ENCODE measurements around the gene WASL. TPM values are rescaled to one million over a fixed set of nuclear protein-coding genes. Genes with fewer than 3 reads are reported as not detected.

Gene WASL
- polyA plus RNA-seq, 3 donors, result 1.6 to 3.9 (median 2.1) TPM

- H3K9ac ChIP-seq (ENCODE audit: insufficient read depth, low read length, poor library complexity, severe bottlenecking), result no peak overlapping the region
- no peaks in the 10 kb centered on the region for H3K9me3 ChIP-seq (replicated peaks in 1 of 2; ENCODE audit: control insufficient read depth in 1 of 2, insufficient read depth in 1 of 2, low read length in 2 of 2)
- no peaks in the 10 kb centered on the region for H3K36me3 ChIP-seq (replicated peaks in 1 of 2; ENCODE audit: control insufficient read depth in 1 of 2, insufficient read depth in 2 of 2, low read length in 2 of 2)
- no peak for DNase-seq
- H3K27ac ChIP-seq (ENCODE audit: low read depth in 1 of 2, low read length in 2 of 2), result no peak overlapping the region
- no peak overlapping the region for H3K4me3 Mint-ChIP-seq
- no peaks in the 10 kb centered on the region for H3K36me3 Mint-ChIP-seq
- intact Hi-C loops (cut with micrococcal nuclease), result no loop called here
- no peaks in the 10 kb centered on the region for H3K9me3 Mint-ChIP-seq
- peaks cover 5 to 19% (median 5%) of the 10 kb centered on the region in 3 donors for H3K27me3 Mint-ChIP-seq (ENCODE audit: low read depth in 3 of 3)
- no peak overlapping the region for H3K4me2 ChIP-seq (replicated peaks; ENCODE audit: extremely low read depth, low read length, poor library complexity, severe bottlenecking)
- H3K4me1 Mint-ChIP-seq, result no peaks in the 10 kb centered on the region
- H3K27ac Mint-ChIP-seq, result no peak overlapping the region
- H4K20me1 ChIP-seq (ENCODE audit: insufficient read depth, low read length), result no peaks in the 10 kb centered on the region
- no peak overlapping the region for H2AFZ ChIP-seq (ENCODE audit: insufficient read depth, low read depth, low read length, poor library complexity, severe bottlenecking)
- no peaks in the 10 kb centered on the region for H3K79me2 ChIP-seq (ENCODE audit: insufficient read depth, low read length)
- peaks cover 4 to 13% of the 10 kb centered on the region in 2 donors for H3K27me3 ChIP-seq (ENCODE audit: control insufficient read depth in 2 of 2, insufficient read depth in 2 of 2, low read length in 2 of 2)
- H3K4me1 ChIP-seq (ENCODE audit: control insufficient read depth in 1 of 2, insufficient read depth in 2 of 2, low read length in 2 of 2), result no peaks in the 10 kb centered on the region
- no peak overlapping the region for H3K4me3 ChIP-seq (replicated peaks in 1 of 3; ENCODE audit: low read depth in 2 of 3, low read length in 3 of 3)
- TF ChIP-seq, protein P1, sequence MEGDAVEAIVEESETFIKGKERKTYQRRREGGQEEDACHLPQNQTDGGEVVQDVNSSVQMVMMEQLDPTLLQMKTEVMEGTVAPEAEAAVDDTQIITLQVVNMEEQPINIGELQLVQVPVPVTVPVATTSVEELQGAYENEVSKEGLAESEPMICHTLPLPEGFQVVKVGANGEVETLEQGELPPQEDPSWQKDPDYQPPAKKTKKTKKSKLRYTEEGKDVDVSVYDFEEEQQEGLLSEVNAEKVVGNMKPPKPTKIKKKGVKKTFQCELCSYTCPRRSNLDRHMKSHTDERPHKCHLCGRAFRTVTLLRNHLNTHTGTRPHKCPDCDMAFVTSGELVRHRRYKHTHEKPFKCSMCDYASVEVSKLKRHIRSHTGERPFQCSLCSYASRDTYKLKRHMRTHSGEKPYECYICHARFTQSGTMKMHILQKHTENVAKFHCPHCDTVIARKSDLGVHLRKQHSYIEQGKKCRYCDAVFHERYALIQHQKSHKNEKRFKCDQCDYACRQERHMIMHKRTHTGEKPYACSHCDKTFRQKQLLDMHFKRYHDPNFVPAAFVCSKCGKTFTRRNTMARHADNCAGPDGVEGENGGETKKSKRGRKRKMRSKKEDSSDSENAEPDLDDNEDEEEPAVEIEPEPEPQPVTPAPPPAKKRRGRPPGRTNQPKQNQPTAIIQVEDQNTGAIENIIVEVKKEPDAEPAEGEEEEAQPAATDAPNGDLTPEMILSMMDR (IDR thresholded peaks at IDR 0.05), result no peak
Measured at GRCh38 chr7:123640583-123640982, 108.2 kb downstream of the WASL start.

- Mint-ChIP-seq H3K27ac (no peak overlapping the region), H3K4me3 (no peak overlapping the region), H3K9me3 (no peaks in the 10 kb centered on the region), H3K27me3 (ENCODE audit: low read depth in 3 of 3) (peaks cover 5 to 15% (median 6%) of the 10 kb centered on the region in 3 donors), H3K4me1 (no peaks in the 10 kb centered on the region), H3K36me3 (no peaks in the 10 kb centered on the region)
- Histone ChIP-seq H3K4me2 (replicated peaks; ENCODE audit: extremely low read depth, low read length, poor library complexity, severe bottlenecking) (no peak overlapping the region), H3K4me3 (replicated peaks in 1 of 3; ENCODE audit: low read depth in 2 of 3, low read length in 3 of 3) (no peak overlapping the region), H3K36me3 (replicated peaks in 1 of 2; ENCODE audit: control insufficient read depth in 1 of 2, insufficient read depth in 2 of 2, low read length in 2 of 2) (no peaks in the 10 kb centered on the region), H3K79me2 (ENCODE audit: insufficient read depth, low read length) (no peaks in the 10 kb centered on the region), H3K27me3 (ENCODE audit: control insufficient read depth in 2 of 2, insufficient read depth in 2 of 2, low read length in 2 of 2) (peaks cover 4 to 7% of the 10 kb centered on the region in 2 donors), H3K27ac (ENCODE audit: low read depth in 1 of 2, low read length in 2 of 2) (no peak overlapping the region), H2AFZ (ENCODE audit: insufficient read depth, low read depth, low read length, poor library complexity, severe bottlenecking) (no peak overlapping the region), H3K9ac (ENCODE audit: insufficient read depth, low read length, poor library complexity, severe bottlenecking) (no peak overlapping the region), H4K20me1 (ENCODE audit: insufficient read depth, low read length) (no peaks in the 10 kb centered on the region), H3K9me3 (replicated peaks in 1 of 2; ENCODE audit: control insufficient read depth in 1 of 2, insufficient read depth in 1 of 2, low read length in 2 of 2) (no peaks in the 10 kb centered on the region), H3K4me1 (ENCODE audit: control insufficient read depth in 1 of 2, insufficient read depth in 2 of 2, low read length in 2 of 2) (no peaks in the 10 kb centered on the region)
- no CpG with 5 or more reads among the region's 2 CpGs for WGBS (ENCODE audit: insufficient coverage)
- TF ChIP-seq, protein P1 (IDR thresholded peaks at IDR 0.05), result no peak
- no peak for DNase-seq
- intact Hi-C loops (cut with micrococcal nuclease), result no loop called here
Measured at GRCh38 chr7:123639631-123640030, 109.2 kb downstream of the WASL start.

All from CD14-positive monocyte (primary cell).